ENCODE data around the gene KIF1C.

The KIF1C gene

GRCh38 chr17:4997302-4998026, at the start of gene KIF1C, which contains the start of gene INCA1:
KIF1C (plus strand) TSS chr17:4997950; CDS start chr17:5000247, 2,297 bp downstream.
INCA1 (minus strand) TSS chr17:4997522; CDS start chr17:4994437, 3,085 bp downstream.
- no peaks in the 10 kb centered on the region for H3K27me3 ChIP-seq (ENCODE audit: control insufficient read depth in 1 of 2, insufficient read depth in 2 of 2, low read length in 2 of 2)
- peak within 1 kb of the TSS; percentile 93 to 96 for H3K4me3 ChIP-seq (ENCODE audit: low read length in 2 of 2)
- peak within 1 kb of the TSS; percentile 89 for H3K27ac ChIP-seq (ENCODE audit: low read length)
- H3K9ac ChIP-seq (ENCODE audit: low read length in 2 of 2), result peak within 1 kb of the TSS; percentile 83
- H3K9me3 ChIP-seq (ENCODE audit: control insufficient read depth in 2 of 2, low read length in 2 of 2), result no peaks in the 10 kb centered on the region
- peaks cover 14 to 16% of the 10 kb centered on the region in 2 donors for H3K36me3 ChIP-seq (ENCODE audit: control insufficient read depth in 2 of 2, insufficient read depth in 2 of 2, low read length in 2 of 2)
- peaks cover 39% of the 10 kb centered on the region for H3K4me1 ChIP-seq (ENCODE audit: control insufficient read depth, insufficient read depth, low read length)

- Histone ChIP-seq H3K27ac (ENCODE audit: low read length) (peak within 1 kb of the TSS; percentile 97), H3K9ac (ENCODE audit: low read length in 2 of 2) (peak within 1 kb of the TSS; percentile 94 to 100), H3K4me3 (ENCODE audit: low read length in 2 of 2) (peak within 1 kb of the TSS; percentile 91 to 94), H3K36me3 (ENCODE audit: control insufficient read depth in 2 of 2, insufficient read depth in 2 of 2, low read length in 2 of 2) (peaks cover 19 to 23% of the 10 kb centered on the region in 2 donors), H3K27me3 (ENCODE audit: control insufficient read depth in 1 of 2, insufficient read depth in 2 of 2, low read length in 2 of 2) (no peaks in the 10 kb centered on the region), H3K9me3 (ENCODE audit: control insufficient read depth in 2 of 2, low read length in 2 of 2) (no peaks in the 10 kb centered on the region), H3K4me1 (ENCODE audit: control insufficient read depth, insufficient read depth, low read length) (peaks cover 49% of the 10 kb centered on the region)
Observed at GRCh38 chr17:4948166-4948930, 49.4 kb upstream of the KIF1C start, which contains the start of gene PFN1. PFN1 (minus strand) TSS chr17:4948530; CDS start chr17:4948394, 136 bp downstream.

GRCh38 chr17:4948931-4949320, 48.8 kb upstream of the KIF1C start:
- Histone ChIP-seq H3K4me3 (ENCODE audit: low read length in 2 of 2) (peak overlapping the region; percentile 91 to 94), H3K27me3 (ENCODE audit: control insufficient read depth in 1 of 2, insufficient read depth in 2 of 2, low read length in 2 of 2) (no peaks in the 10 kb centered on the region), H3K4me1 (ENCODE audit: control insufficient read depth, insufficient read depth, low read length) (peaks cover 48% of the 10 kb centered on the region), H3K27ac (ENCODE audit: low read length) (peak overlapping the region; percentile 97), H3K9ac (ENCODE audit: low read length in 2 of 2) (peak overlapping the region; percentile 68 to 76), H3K36me3 (ENCODE audit: control insufficient read depth in 2 of 2, insufficient read depth in 2 of 2, low read length in 2 of 2) (peaks cover 17 to 19% of the 10 kb centered on the region in 2 donors), H3K9me3 (ENCODE audit: control insufficient read depth in 2 of 2, low read length in 2 of 2) (no peaks in the 10 kb centered on the region)

GRCh38 chr17:4949321-4950074, 48.3 kb upstream of the KIF1C start:
- peaks cover 11 to 15% of the 10 kb centered on the region in 2 donors for H3K36me3 ChIP-seq (ENCODE audit: control insufficient read depth in 2 of 2, insufficient read depth in 2 of 2, low read length in 2 of 2)
- peak overlapping the region; percentile 97 for H3K27ac ChIP-seq (ENCODE audit: low read length)
- peak overlapping the region; percentile 68 to 76 for H3K9ac ChIP-seq (ENCODE audit: low read length in 2 of 2)
- no peaks in the 10 kb centered on the region for H3K9me3 ChIP-seq (ENCODE audit: control insufficient read depth in 2 of 2, low read length in 2 of 2)
- H3K4me1 ChIP-seq (ENCODE audit: control insufficient read depth, insufficient read depth, low read length), result peaks cover 43% of the 10 kb centered on the region
- no peaks in the 10 kb centered on the region for H3K27me3 ChIP-seq (ENCODE audit: control insufficient read depth in 1 of 2, insufficient read depth in 2 of 2, low read length in 2 of 2)
- peak overlapping the region; percentile 91 to 94 for H3K4me3 ChIP-seq (ENCODE audit: low read length in 2 of 2)

GRCh38 chr17:4950075-4950745, 47.5 kb upstream of the KIF1C start:
- Histone ChIP-seq H3K27me3 (ENCODE audit: control insufficient read depth in 1 of 2, insufficient read depth in 2 of 2, low read length in 2 of 2) (no peaks in the 10 kb centered on the region), H3K9ac (ENCODE audit: low read length in 2 of 2) (peak overlapping the region; percentile 70 to 79)

GRCh38 chr17:4950746-4951204, 47.0 kb upstream of the KIF1C start, which contains the start of gene ENO3:
ENO3 (plus strand) TSS chr17:4951119; CDS start chr17:4951830, 711 bp downstream.
- H3K4me1 ChIP-seq (ENCODE audit: control insufficient read depth, insufficient read depth, low read length), result peaks cover 30% of the 10 kb centered on the region
- H3K9ac ChIP-seq (ENCODE audit: low read length in 2 of 2), result peak within 1 kb of the TSS; percentile 70 to 79
- peaks cover 5 to 7% of the 10 kb centered on the region in 2 donors for H3K36me3 ChIP-seq (ENCODE audit: control insufficient read depth in 2 of 2, insufficient read depth in 2 of 2, low read length in 2 of 2)
- peak within 1 kb of the TSS; percentile 97 for H3K27ac ChIP-seq (ENCODE audit: low read length)
- no peaks in the 10 kb centered on the region for H3K27me3 ChIP-seq (ENCODE audit: control insufficient read depth in 1 of 2, insufficient read depth in 2 of 2, low read length in 2 of 2)
- no peaks in the 10 kb centered on the region for H3K9me3 ChIP-seq (ENCODE audit: control insufficient read depth in 2 of 2, low read length in 2 of 2)
- peak within 1 kb of the TSS; percentile 56 to 94 for H3K4me3 ChIP-seq (ENCODE audit: low read length in 2 of 2)

More at GRCh38 chr17:4950075-4950745, 47.5 kb upstream of the KIF1C start:
- Histone ChIP-seq H3K4me1 (ENCODE audit: control insufficient read depth, insufficient read depth, low read length) (peaks cover 35% of the 10 kb centered on the region), H3K4me3 (ENCODE audit: low read length in 2 of 2) (peak overlapping the region; percentile 56 to 94), H3K9me3 (ENCODE audit: control insufficient read depth in 2 of 2, low read length in 2 of 2) (no peaks in the 10 kb centered on the region), H3K36me3 (ENCODE audit: control insufficient read depth in 2 of 2, insufficient read depth in 2 of 2, low read length in 2 of 2) (peaks cover 7 to 12% of the 10 kb centered on the region in 2 donors), H3K27ac (ENCODE audit: low read length) (peak overlapping the region; percentile 97)

GRCh38 chr17:4951486-4951885, 46.3 kb upstream of the KIF1C start:
- peaks cover 23% of the 10 kb centered on the region for H3K4me1 ChIP-seq (ENCODE audit: control insufficient read depth, insufficient read depth, low read length)
- H3K27ac ChIP-seq (ENCODE audit: low read length), result peak overlapping the region; percentile 37
- H3K9me3 ChIP-seq (ENCODE audit: control insufficient read depth in 2 of 2, low read length in 2 of 2), result no peaks in the 10 kb centered on the region
- H3K36me3 ChIP-seq (ENCODE audit: control insufficient read depth in 2 of 2, insufficient read depth in 2 of 2, low read length in 2 of 2), result peaks cover under 1% of the 10 kb centered on the region in 2 donors
- no peaks in the 10 kb centered on the region for H3K27me3 ChIP-seq (ENCODE audit: control insufficient read depth in 1 of 2, insufficient read depth in 2 of 2, low read length in 2 of 2)
- H3K4me3 ChIP-seq (ENCODE audit: low read length in 2 of 2), result peak overlapping the region in 1 of 2 donors; percentile 29
- H3K9ac ChIP-seq (ENCODE audit: low read length in 2 of 2), result no peak overlapping the region

- Histone ChIP-seq H3K36me3 (ENCODE audit: control insufficient read depth in 2 of 2, insufficient read depth in 2 of 2, low read length in 2 of 2) (peaks cover 0 to 2% of the 10 kb centered on the region in 2 donors), H3K27ac (ENCODE audit: low read length) (no peak overlapping the region), H3K4me3 (ENCODE audit: low read length in 2 of 2) (no peak overlapping the region), H3K4me1 (ENCODE audit: control insufficient read depth, insufficient read depth, low read length) (peaks cover 19% of the 10 kb centered on the region), H3K9ac (ENCODE audit: low read length in 2 of 2) (no peak overlapping the region), H3K9me3 (ENCODE audit: control insufficient read depth in 2 of 2, low read length in 2 of 2) (no peaks in the 10 kb centered on the region), H3K27me3 (ENCODE audit: control insufficient read depth in 1 of 2, insufficient read depth in 2 of 2, low read length in 2 of 2) (no peaks in the 10 kb centered on the region)
Observed at GRCh38 chr17:4953451-4953961, 44.2 kb upstream of the KIF1C start.

GRCh38 chr17:4955091-4955490, 42.7 kb upstream of the KIF1C start:
- no peak overlapping the region for H3K9ac ChIP-seq (ENCODE audit: low read length in 2 of 2)
- peaks cover 9 to 13% of the 10 kb centered on the region in 2 donors for H3K36me3 ChIP-seq (ENCODE audit: control insufficient read depth in 2 of 2, insufficient read depth in 2 of 2, low read length in 2 of 2)
- H3K4me1 ChIP-seq (ENCODE audit: control insufficient read depth, insufficient read depth, low read length), result peaks cover 18% of the 10 kb centered on the region
- H3K9me3 ChIP-seq (ENCODE audit: control insufficient read depth in 2 of 2, low read length in 2 of 2), result no peaks in the 10 kb centered on the region
- no peaks in the 10 kb centered on the region for H3K27me3 ChIP-seq (ENCODE audit: control insufficient read depth in 1 of 2, insufficient read depth in 2 of 2, low read length in 2 of 2)
- no peak overlapping the region for H3K4me3 ChIP-seq (ENCODE audit: low read length in 2 of 2)
- H3K27ac ChIP-seq (ENCODE audit: low read length), result no peak overlapping the region
